ENCODE measurements around the gene MTSS2.
A peak's percentile ranks its signal among the peaks of the same experiment; 100 is the strongest.

The MTSS2 gene, protein sequence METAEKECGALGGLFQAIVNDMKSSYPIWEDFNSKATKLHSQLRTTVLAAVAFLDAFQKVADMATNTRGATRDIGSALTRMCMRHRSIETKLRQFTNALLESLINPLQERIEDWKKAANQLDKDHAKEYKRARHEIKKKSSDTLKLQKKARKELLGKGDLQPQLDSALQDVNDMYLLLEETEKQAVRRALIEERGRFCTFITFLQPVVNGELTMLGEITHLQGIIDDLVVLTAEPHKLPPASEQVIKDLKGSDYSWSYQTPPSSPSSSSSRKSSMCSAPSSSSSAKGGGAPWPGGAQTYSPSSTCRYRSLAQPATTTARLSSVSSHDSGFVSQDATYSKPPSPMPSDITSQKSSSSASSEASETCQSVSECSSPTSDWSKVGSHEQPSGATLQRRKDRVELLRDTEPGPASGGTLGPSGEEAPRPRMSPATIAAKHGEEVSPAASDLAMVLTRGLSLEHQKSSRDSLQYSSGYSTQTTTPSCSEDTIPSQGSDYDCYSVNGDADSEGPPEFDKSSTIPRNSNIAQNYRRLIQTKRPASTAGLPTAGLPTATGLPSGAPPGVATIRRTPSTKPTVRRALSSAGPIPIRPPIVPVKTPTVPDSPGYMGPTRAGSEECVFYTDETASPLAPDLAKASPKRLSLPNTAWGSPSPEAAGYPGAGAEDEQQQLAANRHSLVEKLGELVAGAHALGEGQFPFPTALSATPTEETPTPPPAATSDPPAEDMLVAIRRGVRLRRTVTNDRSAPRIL

GRCh38 chr16:70685938-70686375, at the start of gene MTSS2:
TSS of gene MTSS2 (minus strand) at chr16:70686053. CDS start at chr16:70685791, 262 bp downstream.
- H3K9me3 Mint-ChIP-seq, result no peaks in the 10 kb centered on the region
- peaks cover 24% of the 10 kb centered on the region for H3K27me3 Mint-ChIP-seq (ENCODE audit: low read depth)
- H3K4me1 Mint-ChIP-seq (ENCODE audit: low read depth), result peaks cover 4% of the 10 kb centered on the region
- no peak within 1 kb of the TSS for H3K4me3 Mint-ChIP-seq
- H3K36me3 Mint-ChIP-seq (ENCODE audit: low read depth), result no peaks in the 10 kb centered on the region
- H3K27ac Mint-ChIP-seq, result no peak within 1 kb of the TSS

GRCh38 chr16:70735141-70735979, 49.5 kb upstream of the MTSS2 start:
- no peaks in the 10 kb centered on the region for H3K9me3 Mint-ChIP-seq
- H3K4me3 Mint-ChIP-seq, result no peak overlapping the region
- H3K4me1 Mint-ChIP-seq (ENCODE audit: low read depth), result peaks cover 35% of the 10 kb centered on the region
- H3K36me3 Mint-ChIP-seq (ENCODE audit: low read depth), result peaks cover 18% of the 10 kb centered on the region
- H3K27ac Mint-ChIP-seq, result peak overlapping the region; percentile 65
- H3K27me3 Mint-ChIP-seq (ENCODE audit: low read depth), result no peaks in the 10 kb centered on the region

DNA sequence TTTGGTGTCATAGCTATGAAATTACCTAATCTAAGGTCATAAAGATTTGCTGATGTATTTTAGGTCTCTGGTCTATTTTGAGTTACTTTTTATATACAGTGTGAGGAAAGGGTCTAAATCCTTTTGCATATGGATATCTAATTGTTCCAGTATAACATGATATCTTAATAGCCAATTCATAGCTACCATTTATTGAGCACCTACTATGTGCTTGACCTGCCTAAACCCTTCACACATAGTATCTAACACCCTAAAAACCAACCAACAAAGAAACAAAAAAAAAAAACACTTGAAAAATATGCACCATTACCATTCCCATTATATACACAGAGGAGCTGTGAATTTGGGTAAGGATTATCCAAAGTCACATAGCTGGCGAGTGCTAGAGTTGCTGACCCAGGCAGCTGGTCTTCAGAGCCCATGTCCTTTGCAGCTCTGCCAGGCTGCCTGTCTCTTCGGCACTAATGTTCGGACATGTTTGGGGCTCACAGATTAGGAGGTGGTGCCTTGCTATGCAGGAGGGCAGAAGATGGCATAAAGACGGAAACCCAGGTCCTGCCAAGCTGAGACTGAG, 48.8 kb upstream of the MTSS2 start:
- Mint-ChIP-seq H3K36me3 (ENCODE audit: low read depth) (peaks cover 17% of the 10 kb centered on the region), H3K4me1 (ENCODE audit: low read depth) (peaks cover 30% of the 10 kb centered on the region), H3K9me3 (no peaks in the 10 kb centered on the region), H3K27ac (no peak overlapping the region), H3K27me3 (ENCODE audit: low read depth) (no peaks in the 10 kb centered on the region), H3K4me3 (no peak overlapping the region)

GRCh38 chr16:70730944-70731343, 45.1 kb upstream of the MTSS2 start:
- Mint-ChIP-seq H3K4me3 (no peak overlapping the region), H3K27ac (no peak overlapping the region), H3K4me1 (ENCODE audit: low read depth) (peaks cover 10% of the 10 kb centered on the region), H3K27me3 (ENCODE audit: low read depth) (no peaks in the 10 kb centered on the region), H3K36me3 (ENCODE audit: low read depth) (peaks cover 17% of the 10 kb centered on the region), H3K9me3 (no peaks in the 10 kb centered on the region)

- H3K9me3 Mint-ChIP-seq, result no peaks in the 10 kb centered on the region
- H3K27me3 Mint-ChIP-seq (ENCODE audit: low read depth), result no peaks in the 10 kb centered on the region
- H3K4me3 Mint-ChIP-seq, result no peak overlapping the region
- H3K27ac Mint-ChIP-seq, result no peak overlapping the region
- H3K4me1 Mint-ChIP-seq (ENCODE audit: low read depth), result peaks cover 5% of the 10 kb centered on the region
- H3K36me3 Mint-ChIP-seq (ENCODE audit: low read depth), result peaks cover 17% of the 10 kb centered on the region
Observed at GRCh38 chr16:70730031-70730430, 44.2 kb upstream of the MTSS2 start.

- Mint-ChIP-seq H3K4me3 (no peak overlapping the region), H3K9me3 (no peaks in the 10 kb centered on the region), H3K27ac (no peak overlapping the region), H3K36me3 (ENCODE audit: low read depth) (peaks cover 14% of the 10 kb centered on the region), H3K4me1 (ENCODE audit: low read depth) (peaks cover 2% of the 10 kb centered on the region), H3K27me3 (ENCODE audit: low read depth) (no peaks in the 10 kb centered on the region)
Observed at GRCh38 chr16:70729292-70729691, 43.4 kb upstream of the MTSS2 start.

DNA sequence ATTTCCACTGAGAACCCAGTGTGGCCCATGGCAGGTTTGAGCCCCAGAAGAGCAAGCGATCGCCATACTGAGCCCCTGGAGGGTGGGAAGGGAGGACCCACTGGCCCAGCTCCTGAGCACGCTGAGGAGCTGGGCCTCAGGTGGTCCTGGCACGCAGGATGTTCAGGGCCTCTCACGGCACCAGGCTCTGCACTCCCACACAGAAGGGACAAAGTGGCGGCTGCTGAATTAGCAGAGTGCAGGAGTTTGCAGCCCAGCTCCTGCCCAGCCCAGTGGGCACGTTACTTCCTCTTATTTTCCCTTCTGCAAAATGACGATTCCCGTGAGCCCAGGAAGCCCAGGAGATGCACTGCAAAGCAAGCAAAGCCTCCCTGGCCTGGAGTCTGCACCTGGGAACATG, 42.3 kb upstream of the MTSS2 start:
- H3K4me1 Mint-ChIP-seq (ENCODE audit: low read depth), result peaks cover 2% of the 10 kb centered on the region
- peaks cover 14% of the 10 kb centered on the region for H3K36me3 Mint-ChIP-seq (ENCODE audit: low read depth)
- H3K27me3 Mint-ChIP-seq (ENCODE audit: low read depth), result no peaks in the 10 kb centered on the region
- no peak overlapping the region for H3K4me3 Mint-ChIP-seq
- no peaks in the 10 kb centered on the region for H3K9me3 Mint-ChIP-seq
- H3K27ac Mint-ChIP-seq, result no peak overlapping the region

DNA sequence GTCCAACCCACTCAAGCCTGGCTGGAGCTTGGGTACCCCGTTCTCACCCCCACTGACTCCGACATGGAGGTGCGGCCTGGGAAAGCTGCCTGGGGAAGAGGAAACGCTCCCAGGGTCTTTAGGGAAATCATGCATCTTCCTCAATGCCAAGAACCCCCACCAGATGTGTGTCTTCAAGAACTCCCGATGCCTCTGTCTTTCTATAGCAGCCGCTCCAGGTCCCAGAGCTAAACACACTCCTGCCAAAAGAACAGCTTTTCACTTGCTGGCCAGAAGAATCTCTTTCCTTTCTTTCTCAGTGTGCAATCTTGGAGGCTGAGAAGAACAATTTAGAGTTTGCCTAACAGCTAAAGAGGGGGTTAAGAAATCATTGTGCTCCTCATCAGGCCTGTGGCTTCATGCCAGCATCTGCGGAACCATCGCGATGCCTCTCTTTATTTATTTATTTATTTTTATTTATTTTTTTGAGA, 41.1 kb upstream of the MTSS2 start:
- no peaks in the 10 kb centered on the region for H3K27me3 Mint-ChIP-seq (ENCODE audit: low read depth)
- H3K27ac Mint-ChIP-seq, result no peak overlapping the region
- H3K4me3 Mint-ChIP-seq, result no peak overlapping the region
- H3K4me1 Mint-ChIP-seq (ENCODE audit: low read depth), result peaks cover 2% of the 10 kb centered on the region
- peaks cover 13% of the 10 kb centered on the region for H3K36me3 Mint-ChIP-seq (ENCODE audit: low read depth)
- H3K9me3 Mint-ChIP-seq, result no peaks in the 10 kb centered on the region

- H3K9me3 Mint-ChIP-seq, result no peaks in the 10 kb centered on the region
- H3K27me3 Mint-ChIP-seq (ENCODE audit: low read depth), result no peaks in the 10 kb centered on the region
- peaks cover 2% of the 10 kb centered on the region for H3K4me1 Mint-ChIP-seq (ENCODE audit: low read depth)
- H3K4me3 Mint-ChIP-seq, result no peak overlapping the region
- H3K27ac Mint-ChIP-seq, result no peak overlapping the region
- H3K36me3 Mint-ChIP-seq (ENCODE audit: low read depth), result peaks cover 13% of the 10 kb centered on the region
Observed at GRCh38 chr16:70725912-70726828, 40.3 kb upstream of the MTSS2 start.

DNA sequence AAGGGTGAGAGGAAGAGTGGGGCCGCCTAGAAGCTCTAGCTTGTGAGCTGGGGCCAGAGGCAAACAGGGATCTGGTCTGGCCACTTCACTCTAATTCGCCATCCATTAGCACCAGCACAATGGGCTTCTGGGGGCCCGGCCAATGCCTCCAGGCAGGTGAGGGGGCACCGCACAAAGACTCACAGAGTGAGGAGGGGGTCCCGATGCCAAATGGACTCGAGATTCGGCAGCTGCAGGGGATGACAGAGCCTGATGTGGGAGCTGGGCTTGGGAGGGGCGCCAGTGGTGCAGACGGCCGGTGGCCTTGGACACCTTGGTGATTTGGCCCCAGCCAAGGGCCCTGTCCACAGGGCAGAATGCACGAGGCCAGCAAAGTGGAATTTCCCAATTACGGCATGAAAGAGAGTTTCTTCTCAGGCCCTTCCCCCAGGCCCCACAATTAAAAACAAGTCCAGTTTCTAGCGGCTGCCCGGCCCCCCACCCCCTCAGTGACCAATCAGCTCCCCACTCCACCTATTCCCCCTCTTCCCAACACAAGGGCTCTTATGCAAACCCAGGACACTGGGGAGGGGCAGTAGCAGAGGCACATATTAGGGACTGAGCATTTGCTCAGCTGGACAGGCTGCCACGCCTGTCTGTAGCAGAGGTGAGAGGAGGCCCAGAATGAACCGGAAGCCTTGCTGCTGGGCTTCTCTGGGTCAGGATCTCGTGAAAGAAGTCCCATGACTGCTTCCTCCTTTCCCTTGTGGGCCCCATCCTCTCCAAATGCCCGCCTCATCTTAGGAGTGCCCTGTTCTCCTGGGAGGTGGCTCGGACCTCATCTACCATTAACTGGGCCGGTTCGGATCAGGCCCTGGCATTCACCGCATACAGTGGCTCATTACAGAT, 39.4 kb upstream of the MTSS2 start:
- Mint-ChIP-seq H3K27me3 (ENCODE audit: low read depth) (no peaks in the 10 kb centered on the region), H3K9me3 (no peaks in the 10 kb centered on the region), H3K27ac (no peak overlapping the region), H3K4me1 (ENCODE audit: low read depth) (peaks cover 2% of the 10 kb centered on the region), H3K4me3 (no peak overlapping the region), H3K36me3 (ENCODE audit: low read depth) (peaks cover 15% of the 10 kb centered on the region)

GRCh38 chr16:70724146-70725023, 38.5 kb upstream of the MTSS2 start:
- Mint-ChIP-seq H3K36me3 (ENCODE audit: low read depth) (peaks cover 10% of the 10 kb centered on the region), H3K4me3 (no peak overlapping the region), H3K9me3 (no peaks in the 10 kb centered on the region), H3K27me3 (ENCODE audit: low read depth) (no peaks in the 10 kb centered on the region), H3K27ac (no peak overlapping the region), H3K4me1 (ENCODE audit: low read depth) (peaks cover 1% of the 10 kb centered on the region)

DNA sequence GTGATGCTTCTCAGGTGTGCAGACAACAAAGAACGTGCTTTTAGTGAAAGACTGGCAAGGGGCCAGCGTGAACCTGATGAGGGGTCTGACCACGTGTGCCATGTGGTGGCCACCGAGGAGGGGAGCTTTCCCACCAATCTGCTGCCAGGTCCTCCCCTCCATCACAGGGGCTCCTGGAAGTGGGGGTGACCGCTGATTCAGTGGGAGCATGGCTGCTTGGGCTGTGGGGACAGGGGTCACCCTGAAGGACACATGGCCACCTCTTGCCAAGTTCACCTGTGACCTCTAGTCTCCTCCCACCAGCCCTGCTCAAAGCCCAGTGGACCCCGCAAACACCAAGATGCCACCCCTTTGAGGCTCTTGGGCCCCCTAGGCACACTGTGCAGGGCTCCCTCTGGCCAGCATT, 37.9 kb upstream of the MTSS2 start:
- no peak overlapping the region for H3K4me3 Mint-ChIP-seq
- H3K27ac Mint-ChIP-seq, result no peak overlapping the region
- H3K9me3 Mint-ChIP-seq, result no peaks in the 10 kb centered on the region
- peaks cover 1% of the 10 kb centered on the region for H3K4me1 Mint-ChIP-seq (ENCODE audit: low read depth)
- H3K36me3 Mint-ChIP-seq (ENCODE audit: low read depth), result peaks cover 10% of the 10 kb centered on the region
- H3K27me3 Mint-ChIP-seq (ENCODE audit: low read depth), result no peaks in the 10 kb centered on the region

Measured in T-helper 1 cell treated with Interleukin-12 subunit alpha and Interleukin-12 subunit beta and Interleukin-4 antibody, amounts not matched to agents 30 μg/mL and 1 μg/mL, for 36 hours (primary cell).